ENCODE measurements around the gene HHLA2. TPM values are rescaled to one million over a fixed set of nuclear protein-coding genes. Genes with fewer than 3 reads are reported as not detected.

The HHLA2 gene
- total RNA-seq, 2 donors from 2014 or later, result 2.1 TPM; not detected in 1

DNA sequence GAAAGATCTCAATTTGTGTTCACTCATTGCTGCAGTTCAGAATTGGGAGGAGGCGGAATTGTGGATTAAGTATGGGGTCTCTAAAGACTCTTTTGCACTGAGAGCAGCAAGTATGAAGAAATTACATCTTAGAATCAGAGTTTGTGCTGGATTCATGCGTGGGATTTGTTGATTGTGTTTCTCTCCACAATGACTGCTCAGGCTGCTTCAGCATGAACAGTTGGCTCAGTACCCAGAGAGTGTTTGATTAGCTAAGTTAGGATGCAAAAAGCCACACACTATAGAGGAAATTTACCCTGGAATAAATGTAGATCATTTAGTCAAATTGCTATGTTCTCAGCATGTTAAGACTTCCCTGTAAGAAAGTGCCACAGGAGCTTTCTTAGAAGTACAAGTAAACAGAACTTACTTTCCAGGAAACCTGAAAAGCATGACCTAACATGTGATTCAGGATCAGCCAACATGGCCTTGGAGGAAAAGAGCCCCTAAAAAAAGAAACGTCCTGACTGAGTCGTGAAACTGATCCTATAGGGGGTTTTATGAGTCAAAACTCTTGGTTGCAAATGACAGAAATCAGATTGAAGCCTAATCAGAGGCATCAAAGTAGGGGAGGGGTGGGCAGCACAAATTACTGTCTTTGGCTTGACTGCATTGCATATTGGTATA, 32.6 kb downstream of the HHLA2 start:
- no peak for ATAC-seq
- intact Hi-C loops (cut with DNase I), result no loop called here

DNA sequence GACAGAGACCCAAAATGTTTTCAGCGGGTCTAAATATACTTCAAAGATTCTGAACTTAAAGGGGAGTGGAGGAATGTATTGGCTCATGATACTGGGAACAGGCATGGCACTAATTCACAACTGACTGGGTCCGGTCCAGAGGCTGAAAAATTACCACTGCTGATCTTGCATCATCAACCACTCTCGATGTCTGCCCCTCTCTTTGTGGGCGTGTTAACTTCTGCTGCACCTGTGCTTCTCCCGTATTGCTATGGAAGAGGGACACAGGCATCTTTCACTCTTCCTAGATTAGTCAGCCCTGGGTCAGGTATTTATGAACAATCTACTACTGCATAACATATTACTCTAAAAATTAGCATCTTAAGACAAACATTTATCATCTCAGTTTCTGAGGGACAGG, 33.2 kb downstream of the HHLA2 start:
- H3K27me3 ChIP-seq, result no peaks in the 10 kb centered on the region
- ATAC-seq (no peak), DNase-seq (no peak)
- H3K4me1 ChIP-seq, result peaks cover 9% of the 10 kb centered on the region
- no peaks in the 10 kb centered on the region for H3K36me3 ChIP-seq (replicated peaks in 1 of 2; ENCODE audit: insufficient read depth in 1 of 2, low read depth in 2 of 2)
- no peak overlapping the region for H3K4me3 ChIP-seq
- H3K27ac ChIP-seq, result no peak overlapping the region
- TF ChIP-seq POLR2A (IDR thresholded peaks at IDR 0.05), result no peak
- TF ChIP-seq, protein P1, sequence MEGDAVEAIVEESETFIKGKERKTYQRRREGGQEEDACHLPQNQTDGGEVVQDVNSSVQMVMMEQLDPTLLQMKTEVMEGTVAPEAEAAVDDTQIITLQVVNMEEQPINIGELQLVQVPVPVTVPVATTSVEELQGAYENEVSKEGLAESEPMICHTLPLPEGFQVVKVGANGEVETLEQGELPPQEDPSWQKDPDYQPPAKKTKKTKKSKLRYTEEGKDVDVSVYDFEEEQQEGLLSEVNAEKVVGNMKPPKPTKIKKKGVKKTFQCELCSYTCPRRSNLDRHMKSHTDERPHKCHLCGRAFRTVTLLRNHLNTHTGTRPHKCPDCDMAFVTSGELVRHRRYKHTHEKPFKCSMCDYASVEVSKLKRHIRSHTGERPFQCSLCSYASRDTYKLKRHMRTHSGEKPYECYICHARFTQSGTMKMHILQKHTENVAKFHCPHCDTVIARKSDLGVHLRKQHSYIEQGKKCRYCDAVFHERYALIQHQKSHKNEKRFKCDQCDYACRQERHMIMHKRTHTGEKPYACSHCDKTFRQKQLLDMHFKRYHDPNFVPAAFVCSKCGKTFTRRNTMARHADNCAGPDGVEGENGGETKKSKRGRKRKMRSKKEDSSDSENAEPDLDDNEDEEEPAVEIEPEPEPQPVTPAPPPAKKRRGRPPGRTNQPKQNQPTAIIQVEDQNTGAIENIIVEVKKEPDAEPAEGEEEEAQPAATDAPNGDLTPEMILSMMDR (IDR thresholded peaks at IDR 0.05), result no peak
- 59% methylated on average over 5 of the region's 5 CpGs for WGBS, 2 donors
- intact Hi-C loops (cut with DNase I), result no loop called here
- H3K9me3 ChIP-seq, result no peaks in the 10 kb centered on the region

More for the DNA sequence above, 32.6 kb downstream of the HHLA2 start:
- TF ChIP-seq, protein P1 (IDR thresholded peaks at IDR 0.05), result no peak
- no peak for TF ChIP-seq POLR2A (IDR thresholded peaks at IDR 0.05)
- DNase-seq, result no peak
- Histone ChIP-seq H3K27me3 (no peaks in the 10 kb centered on the region), H3K27ac (no peak overlapping the region), H3K36me3 (replicated peaks in 1 of 2; ENCODE audit: insufficient read depth in 1 of 2, low read depth in 2 of 2) (no peaks in the 10 kb centered on the region), H3K4me3 (no peak overlapping the region), H3K4me1 (peaks cover 9% of the 10 kb centered on the region), H3K9me3 (no peaks in the 10 kb centered on the region)
- 29 to 31% methylated on average over 4 of the region's 4 CpGs for WGBS, 2 donors

DNA sequence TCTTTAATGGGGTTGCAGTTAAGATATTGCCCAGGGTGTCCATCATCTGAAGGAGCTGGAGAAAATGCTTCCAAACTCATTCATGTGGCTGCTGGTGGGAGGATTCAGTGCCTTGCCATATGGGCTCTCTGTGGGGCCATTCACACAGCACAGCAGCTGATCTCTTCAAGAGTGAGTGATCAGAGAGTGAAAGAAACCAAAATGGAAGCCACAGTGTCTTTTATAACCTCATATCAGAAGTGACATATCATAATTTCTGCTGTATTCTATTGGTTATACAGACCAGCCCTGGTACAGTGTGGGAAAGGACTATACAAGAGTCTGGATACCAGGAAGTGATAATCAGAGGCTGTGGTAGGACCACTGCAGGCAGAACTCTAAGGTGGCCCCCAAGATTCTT, 33.6 kb downstream of the HHLA2 start:
- intact Hi-C loops (cut with DNase I), result no loop called here
- peaks cover 9% of the 10 kb centered on the region for H3K4me1 ChIP-seq
- no peaks in the 10 kb centered on the region for H3K27me3 ChIP-seq
- ATAC-seq (no peak), DNase-seq (no peak)
- H3K27ac ChIP-seq, result no peak overlapping the region
- no peak overlapping the region for H3K4me3 ChIP-seq
- no peaks in the 10 kb centered on the region for H3K36me3 ChIP-seq (replicated peaks in 1 of 2; ENCODE audit: insufficient read depth in 1 of 2, low read depth in 2 of 2)
- no peak for TF ChIP-seq POLR2A (IDR thresholded peaks at IDR 0.05)
- TF ChIP-seq, protein P1 (IDR thresholded peaks at IDR 0.05), result no peak
- no peaks in the 10 kb centered on the region for H3K9me3 ChIP-seq

DNA sequence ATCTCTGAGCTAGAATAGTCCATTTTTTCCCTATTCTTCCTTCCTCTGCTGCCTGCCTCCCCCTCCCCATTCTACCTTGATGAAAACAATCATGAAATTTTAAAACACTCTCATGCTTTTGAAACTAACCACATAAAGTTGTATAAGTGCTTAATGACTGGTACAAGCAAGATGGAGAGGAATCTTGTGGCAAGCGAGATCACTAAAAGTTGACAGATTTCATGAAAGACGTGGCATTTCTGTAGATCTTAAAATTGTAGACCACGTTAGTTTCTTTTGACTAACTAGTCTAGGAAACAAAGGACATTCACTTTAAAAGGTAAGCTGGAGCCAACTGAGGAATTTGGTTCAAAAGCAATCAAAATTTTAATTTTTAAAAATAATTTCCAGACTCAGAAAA, 35.4 kb downstream of the HHLA2 start:
- TF ChIP-seq POLR2A (IDR thresholded peaks at IDR 0.05), result no peak
- TF ChIP-seq, protein P1 (IDR thresholded peaks at IDR 0.05), result no peak
- Histone ChIP-seq H3K9me3 (no peaks in the 10 kb centered on the region), H3K27ac (no peak overlapping the region), H3K27me3 (no peaks in the 10 kb centered on the region), H3K4me3 (no peak overlapping the region), H3K4me1 (peaks cover 9% of the 10 kb centered on the region), H3K36me3 (replicated peaks in 1 of 2; ENCODE audit: insufficient read depth in 1 of 2, low read depth in 2 of 2) (no peaks in the 10 kb centered on the region)
- DNase-seq, result no peak
- ATAC-seq, result no peak
- WGBS, 2 donors, result 81 to 92% methylated on average over 3 of the region's 3 CpGs
- intact Hi-C loops (cut with DNase I), result no loop called here

DNA sequence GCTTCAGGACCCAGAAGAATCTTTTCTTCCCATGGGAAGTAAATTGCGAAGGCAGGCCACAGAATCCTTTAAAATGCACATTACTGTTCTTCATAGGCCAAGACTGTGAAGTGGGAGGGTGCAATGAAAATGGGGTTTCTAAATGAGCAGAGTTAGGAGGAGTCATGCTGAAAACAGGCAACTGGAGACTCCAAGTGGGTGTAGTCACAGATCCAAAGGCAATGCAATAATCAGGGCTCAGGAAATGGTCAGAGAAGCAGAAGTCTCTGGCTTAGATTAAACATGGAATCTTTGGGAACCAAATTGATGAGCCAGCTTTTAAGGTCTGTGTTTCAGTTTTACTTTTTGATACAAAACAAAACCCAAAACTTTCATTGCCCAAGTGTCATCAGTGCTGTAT, 37.6 kb downstream of the HHLA2 start:
- TF ChIP-seq POLR2A (IDR thresholded peaks at IDR 0.05), result no peak
- TF ChIP-seq, protein P1 (IDR thresholded peaks at IDR 0.05), result no peak
- Histone ChIP-seq H3K4me3 (no peak overlapping the region), H3K27me3 (no peaks in the 10 kb centered on the region), H3K36me3 (replicated peaks in 1 of 2; ENCODE audit: insufficient read depth in 1 of 2, low read depth in 2 of 2) (no peaks in the 10 kb centered on the region), H3K4me1 (peaks cover 12% of the 10 kb centered on the region), H3K9me3 (no peaks in the 10 kb centered on the region), H3K27ac (no peak overlapping the region)
- ATAC-seq (no peak), DNase-seq (no peak)
- intact Hi-C loops (cut with DNase I), result no loop called here
- 90 to 100% methylated on average over 1 of the region's 1 CpG for WGBS, 2 donors

All from body of pancreas (tissue), 4 donors.